AG09309 (cell line): ENCODE data around the gene CEMIP.

Experiments
- DNase-seq: peaks from one replicate; pipeline ENCODE4 v3.0.0-alpha.2; 2010; ENCODE audit warnings: low read depth
- H3K4me3 ChIP-seq: 2 replicates; pipeline ENCODE4 v1.5.1; 2011; ENCODE audit warnings: mild to moderate bottlenecking, low read depth, low read length, moderate library complexity; ENCODE audit not compliant: control insufficient read depth
- CTCF ChIP-seq: IDR thresholded peaks from 2 replicates; pipeline ENCODE4 v1.5.1; 2011; ENCODE audit warnings: mild to moderate bottlenecking, low read depth, low read length, inconsistent platforms; ENCODE audit not compliant: insufficient read depth, control insufficient read depth; ENCODE audit errors: missing control alignments

CEMIP gene

GRCh38 chr15:80789296-80789695 lies 10.1 kb downstream of the CEMIP start:
- TF ChIP-seq CTCF = no peak
- H3K4me3 ChIP-seq = no peak overlapping the region; the same call in 1 of the 2 replicates
- peak; percentile 68 for DNase-seq

GRCh38 chr15:80789796-80790195 lies 10.6 kb downstream of the CEMIP start:
- no peak for TF ChIP-seq CTCF
- no peak overlapping the region for H3K4me3 ChIP-seq
- no peak for DNase-seq

GRCh38 chr15:80790236-80790635 lies 11.1 kb downstream of the CEMIP start:
- H3K4me3 ChIP-seq = no peak overlapping the region
- TF ChIP-seq CTCF = no peak
- no peak for DNase-seq

- no peak for DNase-seq
- no peak overlapping the region for H3K4me3 ChIP-seq
- TF ChIP-seq CTCF = no peak
Measured at GRCh38 chr15:80791004-80791403, 11.8 kb downstream of the CEMIP start.

GRCh38 chr15:80796407-80796806 lies 17.2 kb downstream of the CEMIP start:
- TF ChIP-seq CTCF = no peak
- no peak for DNase-seq
- H3K4me3 ChIP-seq = no peak overlapping the region

GRCh38 chr15:80798911-80799310 lies 19.7 kb downstream of the CEMIP start:
- no peak for TF ChIP-seq CTCF
- H3K4me3 ChIP-seq = no peak overlapping the region
- DNase-seq = no peak

GRCh38 chr15:80800067-80800466 lies 20.9 kb downstream of the CEMIP start:
- DNase-seq = no peak
- TF ChIP-seq CTCF = no peak
- no peak overlapping the region for H3K4me3 ChIP-seq
